Stimulated activated CD4-positive, alpha-beta T cell treated with anti-CD3 and anti-CD28 coated beads, Interleukin-1b, Interleukin-23, amount 100 ng/mL, for 1 hour (primary cell): ENCODE measurements around the gene PCDHGC4.

Source experiments
- DNase-seq, 2 donors: peaks; one replicate each; pipeline ENCODE4 v3.0.0-alpha.2; 2020; ENCODE audit warnings: low read depth in 2 of 2

The PCDHGC4 gene

DNA sequence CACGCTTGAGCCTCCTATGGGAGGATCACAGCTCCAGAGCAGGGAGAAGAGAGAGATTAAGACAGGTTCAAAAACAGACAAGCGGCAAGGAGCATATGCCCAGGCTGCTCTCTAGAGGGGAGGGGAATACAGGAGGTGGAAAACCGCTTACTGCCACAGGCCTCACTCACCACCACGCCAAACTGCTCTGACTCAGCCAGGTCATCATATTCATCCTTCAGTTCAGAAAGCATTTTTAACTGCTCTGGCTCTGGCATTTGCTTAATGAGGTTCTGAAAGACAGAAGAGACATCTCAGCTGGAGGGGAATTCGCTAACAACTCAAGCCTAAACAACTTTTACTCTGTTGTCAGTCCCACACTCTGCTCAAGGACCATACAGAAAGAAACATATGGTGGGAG lies 44.2 kb downstream of the PCDHGC4 start:
- DNase-seq = no peak

GRCh38 chr5:141529873-141530272 lies 45.0 kb downstream of the PCDHGC4 start:
- DNase-seq = no peak

GRCh38 chr5:141532726-141533125 lies 47.9 kb downstream of the PCDHGC4 start:
- DNase-seq = no peak

GRCh38 chr5:141533897-141534296 lies 49.1 kb downstream of the PCDHGC4 start:
- no peak for DNase-seq

DNA sequence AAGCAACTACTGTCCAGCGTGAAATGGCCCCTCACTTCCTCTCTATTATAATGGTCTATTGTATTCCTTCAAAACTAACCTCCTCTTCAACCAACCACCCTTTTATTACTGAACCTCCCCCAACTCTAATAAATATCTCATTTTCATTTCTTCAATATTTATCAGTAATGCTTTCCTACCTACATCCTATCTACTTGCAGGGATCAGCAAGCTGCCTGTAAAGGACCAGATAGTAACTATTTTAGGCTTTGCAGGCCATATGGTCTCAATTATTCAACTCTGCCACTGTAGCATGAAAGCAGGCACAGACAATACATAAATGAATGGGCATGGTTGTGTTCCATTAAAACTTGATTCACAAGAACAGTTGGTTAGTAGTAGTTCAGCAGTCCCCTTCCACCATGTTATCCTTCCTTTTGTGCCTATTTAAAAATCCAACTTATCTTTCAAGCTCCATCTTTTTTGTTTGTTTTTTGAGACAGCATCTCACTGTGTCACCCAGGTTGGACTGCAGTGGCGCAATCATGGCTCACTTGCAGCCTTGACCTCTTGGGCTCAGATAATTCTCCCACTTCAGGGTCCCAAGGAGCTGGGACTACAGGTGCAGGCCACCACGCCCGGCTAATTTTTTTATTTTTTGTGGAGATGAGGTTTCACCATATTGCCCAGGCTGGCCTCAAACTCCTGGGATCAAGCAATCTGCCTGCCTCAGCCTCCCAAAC lies 49.8 kb downstream of the PCDHGC4 start:
- no peak for DNase-seq
